Left hindlimb (tissue), 1 donor: Measurements from ENCODE around the gene METTL4.
"Not testable (repeated sequence)": the region's sequence is repeated elsewhere in the genome, so short reads cannot be mapped to it uniquely, and the experiment has no call there.

Experiments used
- DNase-seq: peaks from one replicate; pipeline ENCODE4 v3.0.0-alpha.2; 2018

Gene METTL4

DNA sequence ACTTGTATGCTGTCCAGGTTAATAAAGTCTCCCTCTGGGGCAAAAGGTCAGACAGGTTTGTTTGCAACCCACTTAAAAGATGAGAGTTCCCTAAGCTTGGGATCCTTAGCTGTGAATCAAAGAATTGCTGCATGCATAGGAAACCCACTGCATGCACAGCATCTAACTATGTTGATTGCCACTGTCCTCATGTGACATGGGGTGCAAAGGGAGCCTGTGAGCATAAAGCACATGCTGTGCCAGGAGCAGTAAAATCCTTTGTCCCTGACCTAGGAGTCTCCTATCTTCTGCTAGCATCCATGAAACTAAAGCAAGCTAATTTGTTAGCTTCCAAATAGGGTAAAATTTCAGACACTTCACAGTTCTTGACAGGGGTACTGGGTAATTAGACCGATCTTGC, 13.8 kb downstream of the METTL4 start:
- DNase-seq: no peak

DNA sequence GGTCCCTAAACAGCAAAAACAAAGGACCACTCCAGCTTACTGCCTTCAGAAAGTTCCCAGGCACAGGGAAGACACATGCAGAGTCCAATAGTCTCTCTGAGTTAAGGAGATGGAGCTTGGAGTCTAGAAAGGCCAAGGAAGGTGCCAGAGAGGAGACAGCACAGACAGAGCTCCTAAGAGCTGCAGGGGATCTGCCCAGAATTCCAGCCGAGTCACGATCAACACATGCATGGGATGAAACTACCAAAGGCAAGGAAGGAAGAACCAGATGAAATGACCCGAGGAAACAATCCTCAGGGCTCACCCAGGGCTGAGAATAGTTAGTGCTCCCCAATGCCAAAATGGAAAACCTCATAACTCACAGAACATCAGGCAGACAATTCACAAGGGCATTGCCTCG, 15.4 kb downstream of the METTL4 start:
- no peak for DNase-seq

DNA sequence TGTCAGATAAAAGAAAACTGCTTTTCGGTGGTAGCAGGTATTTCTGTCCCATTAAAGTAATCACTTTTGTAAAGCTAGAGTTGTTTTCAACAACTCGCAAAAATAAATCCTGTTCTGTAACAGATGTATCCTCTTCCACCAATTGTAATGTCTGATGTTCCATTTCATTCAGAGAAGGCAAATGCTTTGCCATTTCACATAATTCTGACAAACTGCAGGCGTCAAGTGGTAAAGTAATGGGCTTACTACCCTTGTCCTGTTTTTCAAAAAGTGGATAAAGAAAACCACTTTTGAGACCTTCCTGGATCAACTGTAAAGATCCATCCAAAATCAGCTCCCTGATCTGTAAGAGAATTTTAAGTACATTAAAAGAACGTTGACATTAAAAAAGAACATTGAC, 16.6 kb downstream of the METTL4 start:
- no peak for DNase-seq

DNA sequence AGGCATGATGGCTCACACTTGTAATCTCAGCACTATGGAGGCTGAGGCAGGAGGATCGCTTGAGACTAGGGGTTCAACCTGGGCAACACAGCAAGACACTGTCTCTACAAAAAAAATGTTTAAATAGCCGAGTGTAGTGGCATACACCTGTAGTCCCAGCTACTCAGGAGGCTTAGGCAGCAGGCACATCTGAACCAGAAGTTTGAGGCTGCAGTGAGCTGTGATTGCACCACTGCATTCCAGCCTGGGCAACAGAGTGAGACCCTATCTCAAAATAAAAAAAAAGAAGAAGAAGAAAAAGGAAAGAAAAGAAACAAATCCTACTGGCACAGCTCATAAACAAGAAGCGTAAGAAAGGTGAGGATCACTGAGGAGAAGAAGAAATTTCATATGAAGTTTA, 19.9 kb downstream of the METTL4 start:
- no peak for DNase-seq

DNA sequence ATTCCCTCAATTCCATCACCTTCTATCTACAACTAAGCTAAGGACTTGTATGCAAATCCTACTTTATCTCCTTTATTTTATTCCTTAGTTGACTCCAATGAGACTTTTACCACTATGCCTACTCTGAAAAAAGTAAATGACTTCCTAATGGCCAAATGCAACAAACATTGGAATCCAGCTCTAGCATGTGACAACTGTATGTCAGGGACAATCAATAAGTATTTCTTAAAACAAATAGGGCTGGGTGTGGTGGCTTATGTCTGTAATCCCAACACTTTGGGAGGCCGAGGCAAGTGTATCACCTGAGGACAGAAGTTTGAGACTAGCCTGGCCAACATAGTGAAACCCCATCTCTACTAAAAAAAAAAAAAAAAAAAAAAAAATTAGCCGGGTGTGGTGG, 21.8 kb downstream of the METTL4 start:
- no peak for DNase-seq

DNA sequence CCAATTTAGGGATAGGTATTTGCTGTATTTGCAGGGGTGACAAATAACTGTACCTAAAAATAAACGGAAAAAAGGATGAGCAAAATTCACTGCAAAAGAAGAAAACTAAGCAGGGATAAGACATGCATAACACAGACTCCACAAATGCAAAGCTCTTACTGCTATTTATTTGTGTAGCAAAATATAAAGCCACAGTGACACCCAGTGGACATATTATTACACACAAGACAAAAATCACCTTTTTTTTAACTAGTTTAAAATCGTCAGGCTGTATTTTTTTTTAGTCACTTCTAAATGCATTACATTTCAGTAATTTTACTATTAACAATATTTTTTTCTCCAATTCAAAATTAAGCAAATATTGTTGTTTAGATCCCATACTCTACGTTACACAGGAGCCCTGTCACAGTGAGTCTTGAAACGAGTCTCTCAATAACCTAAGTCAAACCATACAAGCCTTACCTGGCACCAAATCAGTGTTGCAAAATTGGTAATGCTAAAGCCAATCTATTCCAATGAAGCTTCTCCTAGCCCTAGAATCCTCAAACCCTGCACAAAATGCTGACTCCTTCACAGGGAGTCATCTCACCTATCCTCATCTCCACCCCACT, 23.7 kb downstream of the METTL4 start:
- DNase-seq: no peak

DNA sequence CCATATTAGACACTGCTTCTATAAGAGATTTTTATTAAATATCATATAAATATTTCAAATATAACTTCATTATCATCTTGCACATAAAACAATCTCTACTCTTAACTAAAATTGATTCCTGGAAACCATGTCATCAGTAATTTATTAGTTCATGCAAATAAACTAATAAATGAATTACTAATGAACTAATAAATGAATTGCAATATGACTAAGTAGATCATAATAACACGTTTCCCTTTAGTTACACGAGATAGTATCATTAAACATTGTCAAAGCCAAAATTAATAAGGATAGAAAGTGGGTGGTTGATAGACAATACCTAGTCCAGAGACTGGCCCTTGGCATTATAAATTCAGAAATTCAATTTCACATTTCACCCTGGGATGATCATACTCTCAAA, 26.1 kb downstream of the METTL4 start:
- no peak for DNase-seq

DNA sequence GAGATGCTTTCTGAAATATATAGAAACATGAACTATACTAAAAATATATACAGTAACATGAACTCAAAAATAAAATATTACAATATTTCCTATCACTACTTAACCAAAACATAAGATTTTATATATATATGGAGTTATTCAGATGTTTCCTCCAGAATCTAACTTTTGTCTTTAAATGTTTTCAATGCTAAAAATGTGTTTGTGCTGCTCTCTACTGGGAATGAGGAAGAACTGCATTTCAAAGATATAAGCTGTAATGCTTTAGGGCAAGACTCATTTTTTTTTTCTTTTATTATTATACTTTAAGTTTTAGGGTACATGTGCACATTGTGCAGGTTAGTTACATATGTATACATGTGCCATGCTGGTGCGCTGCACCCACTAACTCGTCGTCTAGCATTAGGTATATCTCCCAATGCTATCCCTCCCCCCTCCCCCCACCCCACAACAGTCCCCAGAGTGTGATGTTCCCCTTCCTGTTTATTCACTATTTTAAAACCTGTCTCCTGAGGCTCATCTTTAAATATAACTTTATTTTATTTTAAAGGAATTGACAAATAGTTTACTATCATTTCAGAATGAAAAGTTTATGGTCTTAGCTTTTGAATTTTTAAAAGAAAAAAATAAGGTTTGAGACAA, 29.3 kb downstream of the METTL4 start:
- DNase-seq: not testable (repeated sequence)

DNA sequence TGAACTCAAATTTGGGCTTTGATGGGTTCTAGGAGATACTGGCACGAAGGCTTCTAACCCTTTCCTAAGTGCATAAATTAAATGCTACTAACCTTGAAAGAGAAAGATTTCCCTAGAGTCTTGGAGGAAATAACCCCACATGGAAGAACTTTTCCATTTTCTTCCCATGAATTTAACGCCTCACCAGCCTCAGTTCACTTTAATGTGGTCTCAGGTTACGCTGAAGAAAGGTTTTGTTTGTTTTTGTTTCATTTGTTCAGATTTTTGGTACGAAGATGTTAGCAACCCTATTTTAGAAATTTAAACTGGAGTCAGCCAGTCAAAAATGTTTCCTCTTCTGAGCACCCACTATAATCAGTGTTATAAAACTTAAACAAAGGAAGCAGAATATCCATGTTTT, 30.7 kb downstream of the METTL4 start:
- DNase-seq: no peak

DNA sequence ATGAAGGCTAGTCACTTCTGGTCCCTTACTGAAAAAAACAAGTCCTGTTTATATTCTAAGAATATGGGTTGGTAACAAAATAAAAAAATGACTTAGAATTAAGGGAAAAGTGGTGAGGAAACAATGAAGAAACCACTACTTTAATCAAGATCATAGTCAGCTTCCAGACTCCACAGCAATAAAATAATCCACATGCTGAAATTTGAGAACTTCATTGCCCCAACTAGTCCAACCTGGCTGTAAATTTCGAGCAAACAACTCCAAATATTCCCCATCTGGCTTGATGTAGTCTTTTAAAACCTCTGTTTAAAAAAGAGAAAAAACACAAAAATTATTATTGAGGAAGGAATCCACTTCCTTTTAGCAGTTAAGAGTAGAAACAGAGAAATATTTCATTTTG, 32.5 kb downstream of the METTL4 start:
- DNase-seq: no peak

DNA sequence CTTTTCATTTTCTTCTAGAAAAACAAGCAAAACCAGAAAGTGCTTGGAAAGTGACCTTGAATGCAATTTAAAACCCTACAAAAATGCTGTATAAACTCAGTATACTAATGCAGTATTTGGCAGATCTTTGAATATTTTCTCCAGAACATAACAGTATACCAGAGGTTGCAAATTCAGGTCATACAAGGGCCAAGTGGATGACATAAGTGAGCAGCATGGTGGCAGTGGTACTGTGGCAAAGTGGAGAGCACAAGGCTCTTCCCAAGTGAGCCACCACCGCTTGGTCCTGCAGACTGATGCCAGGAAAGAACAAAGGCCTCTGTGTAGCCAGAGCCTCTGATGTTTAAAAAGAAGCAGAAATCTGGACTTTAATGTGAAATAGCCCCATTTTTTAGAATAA, 33.1 kb downstream of the METTL4 start:
- DNase-seq: no peak

DNA sequence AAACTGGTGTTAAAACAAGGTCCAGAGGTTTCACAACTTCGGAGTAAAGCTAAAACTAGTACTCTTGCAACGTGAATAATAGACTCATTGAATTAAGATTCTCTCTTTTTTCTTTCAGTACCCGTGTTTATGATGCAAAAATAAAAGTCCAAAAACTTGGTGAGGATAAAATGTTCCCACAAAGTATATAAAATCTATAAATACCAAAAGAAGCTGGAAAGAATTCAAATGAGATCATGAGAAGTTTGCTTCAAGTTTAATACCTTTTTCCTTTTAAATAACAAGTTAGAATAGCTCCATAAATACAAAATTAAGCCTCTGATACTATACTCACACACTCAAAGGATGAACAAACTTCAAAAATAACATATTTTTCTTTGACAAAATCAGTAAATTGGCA, 34.0 kb downstream of the METTL4 start:
- DNase-seq: no peak

DNA sequence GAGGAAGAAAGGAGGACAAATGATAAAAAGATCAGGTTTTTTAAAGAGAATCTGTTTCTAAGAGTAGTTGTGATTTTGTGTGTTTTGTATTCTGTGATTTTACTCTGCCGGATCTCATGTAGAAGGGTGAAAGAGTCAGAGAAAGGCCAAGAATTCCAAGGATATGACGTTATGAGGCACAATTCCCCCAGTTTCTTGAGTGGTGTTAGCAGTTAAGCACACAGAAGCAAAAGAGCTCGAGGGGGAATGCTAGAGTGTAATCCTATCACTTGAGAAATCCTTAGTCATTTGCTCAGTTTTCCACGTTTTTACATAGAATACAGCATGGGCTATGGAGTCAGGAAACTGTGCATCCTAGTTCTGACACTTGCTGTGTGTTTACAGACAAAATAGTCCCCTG, 34.8 kb downstream of the METTL4 start:
- DNase-seq: no peak

DNA sequence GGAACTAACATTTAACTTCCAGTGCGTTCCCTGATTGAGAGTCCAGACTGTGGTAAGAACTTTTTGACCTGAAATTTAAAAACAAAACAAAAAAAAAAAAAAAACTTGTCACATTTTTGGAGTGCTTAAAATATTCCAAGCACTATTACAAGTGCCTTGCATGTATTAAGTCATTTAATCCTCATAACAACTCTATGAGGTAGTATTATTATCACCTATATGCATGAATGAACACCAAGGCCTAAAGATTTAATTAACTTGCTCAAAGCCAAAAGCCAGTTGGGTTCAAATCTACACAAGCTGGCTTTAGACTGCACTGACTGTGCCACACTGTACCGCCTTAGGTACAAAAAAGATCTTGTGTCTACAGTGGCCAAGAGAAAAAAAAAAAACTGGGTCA, 35.2 kb downstream of the METTL4 start:
- DNase-seq: no peak

DNA sequence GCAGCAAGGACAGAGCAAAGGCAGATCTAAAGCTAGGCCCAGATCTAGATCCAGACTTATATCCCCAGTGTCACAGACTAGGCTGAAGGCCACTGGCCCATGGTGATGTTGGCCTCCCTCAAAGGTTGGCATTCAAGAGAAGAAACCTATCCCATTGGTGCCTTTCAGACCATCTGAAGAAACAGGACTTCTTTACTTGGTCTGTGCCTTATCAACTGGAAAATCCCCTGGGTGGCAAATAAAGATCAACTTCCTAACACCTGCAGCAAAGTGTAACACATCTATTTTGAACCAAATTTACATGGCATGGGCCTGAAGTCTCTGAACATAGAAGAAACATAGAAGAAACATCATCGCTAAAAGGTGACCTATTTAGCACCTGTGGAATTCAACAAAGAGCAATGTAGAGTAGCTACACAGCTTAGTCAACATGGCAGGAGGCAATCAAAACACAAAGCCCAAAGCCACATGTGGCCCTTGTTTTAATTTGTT, 35.8 kb downstream of the METTL4 start:
- DNase-seq: no peak

DNA sequence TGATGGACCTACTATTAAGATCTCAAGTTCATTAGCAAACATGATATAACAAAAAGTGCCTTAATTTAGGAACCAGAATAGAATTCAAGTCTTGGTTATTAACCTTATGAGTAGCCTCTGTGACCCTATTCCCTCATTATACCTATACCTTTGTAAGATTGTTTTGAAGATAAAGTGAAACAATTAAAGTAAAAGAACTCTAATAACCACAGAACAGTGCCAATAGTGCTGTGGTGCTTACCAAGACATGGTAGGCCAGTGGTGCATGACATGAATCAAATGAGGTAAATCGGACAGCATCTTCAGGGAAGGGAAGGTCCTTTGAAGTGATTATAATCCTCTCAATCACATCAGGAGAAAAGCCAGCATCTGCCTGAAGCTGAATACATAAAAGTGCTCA, 36.4 kb downstream of the METTL4 start:
- DNase-seq: no peak

DNA sequence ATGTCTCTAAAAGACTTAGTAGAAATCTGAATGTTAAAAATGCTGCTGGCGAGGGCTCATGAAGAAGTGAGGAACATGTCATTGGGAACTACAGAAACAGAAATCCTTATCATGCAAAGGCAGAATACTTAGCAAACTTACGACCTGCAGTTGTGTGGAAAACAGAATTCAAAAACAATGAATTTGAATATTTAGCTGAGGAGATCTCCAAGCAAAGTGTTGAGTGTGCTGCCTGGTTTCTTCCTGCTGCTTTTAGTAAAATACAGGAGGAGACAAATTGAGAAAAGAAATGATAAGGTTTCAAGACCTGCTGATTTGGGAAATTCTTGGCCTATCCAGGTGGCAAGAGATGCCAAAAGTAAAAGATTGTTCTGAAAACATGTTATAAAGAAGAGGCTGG, 38.5 kb downstream of the METTL4 start:
- DNase-seq: no peak

DNA sequence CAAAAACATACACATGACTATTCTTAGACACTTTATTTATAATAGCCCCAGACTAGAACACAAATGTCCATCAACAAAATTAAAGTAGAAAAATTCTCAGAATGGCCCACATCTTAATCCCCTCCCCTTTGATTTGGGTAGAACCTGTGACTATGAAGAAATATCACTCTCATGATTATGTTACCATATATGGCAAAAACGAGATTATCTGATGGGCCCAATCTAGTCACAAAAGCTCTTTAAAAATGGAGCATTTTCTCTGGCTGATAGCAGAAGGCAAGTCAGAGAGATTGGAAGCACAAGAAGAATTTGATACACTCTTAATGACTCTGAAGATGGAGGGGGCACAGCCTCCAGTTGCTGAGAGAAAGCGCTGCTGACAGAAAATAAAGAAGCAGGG, 39.6 kb downstream of the METTL4 start:
- DNase-seq: no peak

DNA sequence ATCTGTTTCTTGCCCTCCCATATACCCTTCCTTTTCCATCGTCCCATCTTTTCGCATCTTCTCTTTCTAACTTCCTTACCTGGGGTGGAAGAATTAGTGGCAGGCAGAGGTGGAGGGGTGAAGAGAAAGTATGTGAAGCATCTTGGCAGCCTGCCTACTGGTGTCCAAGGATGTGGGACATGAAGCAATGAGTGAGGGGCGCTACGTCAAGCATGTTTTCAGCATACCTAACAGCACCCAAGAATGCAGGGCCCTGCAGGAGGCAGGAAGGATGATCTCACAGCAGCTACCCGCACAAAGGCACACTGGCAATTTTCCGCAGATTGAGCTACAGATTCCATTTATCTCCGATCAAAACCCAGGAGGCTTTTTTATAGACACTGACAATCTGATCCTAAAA, 42.2 kb downstream of the METTL4 start:
- DNase-seq: no peak

DNA sequence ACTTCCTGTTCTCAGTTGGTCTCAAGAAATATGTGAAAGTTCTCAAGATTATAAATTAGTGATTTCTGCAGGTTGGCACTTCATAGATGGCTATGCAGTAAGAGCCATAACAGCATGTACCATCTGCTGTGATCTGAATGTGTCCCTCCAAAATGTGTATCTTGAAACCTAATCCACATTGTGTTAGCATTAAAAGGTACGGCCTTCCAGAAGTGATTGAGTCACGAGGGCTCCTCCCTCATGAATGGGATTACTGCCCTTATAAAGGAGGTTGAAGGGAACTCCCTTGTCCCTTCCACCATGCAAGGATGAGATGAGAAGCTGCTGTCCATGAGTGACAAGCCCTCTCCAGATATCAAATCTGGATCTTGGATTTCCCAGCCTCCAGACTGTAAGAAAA, 45.0 kb downstream of the METTL4 start:
- DNase-seq: no peak

DNA sequence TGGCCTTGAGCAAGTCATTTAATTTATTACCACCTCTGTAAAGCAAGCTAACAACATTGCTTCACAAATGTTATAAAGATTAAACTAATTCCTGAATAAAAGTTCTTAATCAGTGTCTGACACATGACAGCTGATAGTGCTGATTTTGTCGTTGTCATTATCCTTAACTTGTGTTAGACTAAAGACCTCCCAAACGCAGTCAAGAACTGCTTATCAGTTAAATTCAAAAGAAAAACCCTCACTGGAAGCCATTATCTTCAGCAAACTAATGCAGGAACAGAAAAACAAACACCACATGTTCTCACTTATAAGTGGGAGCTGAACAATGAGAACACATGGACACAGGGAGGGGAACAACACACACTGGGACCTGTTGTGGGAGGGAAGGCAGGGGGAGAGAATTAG, 46.5 kb downstream of the METTL4 start:
- DNase-seq: not testable (repeated sequence)

DNA sequence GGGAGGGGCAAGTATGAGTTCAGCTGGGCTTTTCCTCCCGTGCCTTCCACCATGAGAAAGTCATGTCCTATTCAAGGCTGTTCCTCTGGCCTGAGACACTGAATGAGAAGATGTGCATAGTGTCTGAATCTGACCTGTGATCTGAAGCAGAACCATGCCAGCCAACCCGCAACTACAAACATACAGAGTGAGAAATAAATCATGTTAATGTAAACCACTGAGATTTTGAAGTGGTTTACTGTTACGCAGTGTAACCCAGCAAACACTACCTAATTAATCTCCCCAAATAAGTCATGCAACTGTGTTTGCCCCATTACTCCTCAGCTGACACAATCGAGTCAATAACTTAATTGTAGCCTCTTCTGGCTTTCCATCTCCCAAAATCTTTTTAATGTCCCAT, 49.2 kb downstream of the METTL4 start:
- no peak for DNase-seq

DNA sequence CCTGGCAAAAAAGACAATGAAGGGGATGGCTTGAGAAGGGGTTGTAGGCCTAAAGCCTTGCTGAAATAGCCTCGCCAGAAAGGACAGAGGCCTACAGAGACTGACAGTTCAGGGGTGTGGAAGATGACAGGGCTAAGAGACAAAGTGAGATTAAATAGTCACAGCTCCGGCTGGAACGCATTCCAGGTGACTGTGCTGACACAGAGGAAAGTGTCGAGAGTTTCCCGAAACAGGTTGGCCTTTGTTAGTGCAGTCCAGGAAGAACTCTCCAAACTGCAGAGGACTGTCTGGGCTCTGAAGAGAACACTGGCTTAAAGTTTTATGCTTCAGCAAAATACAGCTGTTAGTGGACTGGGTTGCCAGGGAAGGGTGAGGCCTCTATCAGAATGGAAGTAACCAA, 52.8 kb downstream of the METTL4 start:
- no peak for DNase-seq

DNA sequence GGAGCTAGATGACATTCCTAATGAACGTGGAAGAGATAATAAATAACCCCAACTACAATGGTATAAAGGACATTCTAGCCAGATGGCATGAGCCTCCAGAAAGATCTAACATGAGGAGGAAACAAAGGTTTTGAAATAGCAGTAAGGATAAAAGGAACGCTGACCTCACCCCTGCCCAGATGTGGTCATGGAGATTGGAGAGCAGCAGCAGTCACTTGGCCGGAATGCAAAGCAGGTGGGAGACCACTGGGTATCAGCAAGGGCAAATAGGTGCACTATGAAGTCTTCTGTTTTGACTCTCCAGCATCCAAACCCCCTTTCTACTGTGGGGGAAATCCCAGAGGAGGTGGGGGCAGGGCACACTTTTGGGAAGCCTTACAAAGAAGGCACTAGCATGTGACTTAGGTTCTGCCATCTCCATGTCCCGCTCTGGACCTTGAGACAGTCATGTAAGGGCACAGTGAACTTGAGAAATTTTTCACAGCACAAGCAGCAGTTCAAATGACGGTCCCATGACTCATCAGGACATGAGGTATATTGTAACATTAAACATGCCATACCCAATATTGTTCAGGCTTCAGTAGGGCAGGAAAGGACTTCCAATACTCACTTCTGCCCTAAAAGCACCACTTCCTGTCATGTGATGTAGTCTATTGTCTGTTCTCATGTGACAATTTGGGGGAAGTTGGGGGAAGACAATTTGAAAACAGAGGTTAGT, 55.2 kb downstream of the METTL4 start:
- DNase-seq: no peak
